Renal pelvis (tissue), 4 donors: ENCODE data around the gene RAD51B. TPM values are rescaled to one million over a fixed set of nuclear protein-coding genes. Genes with fewer than 3 reads are reported as not detected.
"Not testable (repeated sequence)": the region's sequence is repeated elsewhere in the genome, so short reads cannot be mapped to it uniquely, and the experiment has no call there.

Source experiments
- DNase-seq: peaks from one replicate; pipeline ENCODE4 v3.0.0-alpha.2; 2013
- polyA plus RNA-seq, 3 donors: library from polyadenylated mRNA; unstranded; fragments of 120-200 nt; gene quantifications; one replicate each; pipeline ENCODE4 v1.2.1, GENCODE V29; 2013; ENCODE audit not compliant: insufficient read length in 3 of 3

The RAD51B gene
- polyA plus RNA-seq, 3 donors: 9.8 to 11.0 (median 9.8) TPM

DNA sequence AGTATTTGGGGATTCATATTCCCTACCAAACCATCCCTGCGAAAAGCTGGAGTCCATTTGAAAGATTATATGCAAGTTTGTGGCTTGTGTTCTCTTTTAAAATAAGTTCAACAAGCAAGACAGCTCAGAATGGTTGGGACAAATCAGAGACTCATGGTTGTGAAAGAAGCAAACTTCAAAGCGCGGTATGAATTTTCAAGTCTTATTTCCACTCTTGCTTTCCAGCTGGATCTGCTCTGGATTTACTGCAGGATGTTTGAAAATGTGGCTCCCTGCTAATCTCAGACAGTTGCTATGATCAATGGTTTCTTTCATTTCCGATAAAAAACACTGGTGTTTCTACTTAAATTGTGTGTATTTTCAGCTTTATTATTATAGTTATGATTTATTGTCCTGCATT lies 477.5 kb downstream of the RAD51B start:
- peak; percentile 80 for DNase-seq

DNA sequence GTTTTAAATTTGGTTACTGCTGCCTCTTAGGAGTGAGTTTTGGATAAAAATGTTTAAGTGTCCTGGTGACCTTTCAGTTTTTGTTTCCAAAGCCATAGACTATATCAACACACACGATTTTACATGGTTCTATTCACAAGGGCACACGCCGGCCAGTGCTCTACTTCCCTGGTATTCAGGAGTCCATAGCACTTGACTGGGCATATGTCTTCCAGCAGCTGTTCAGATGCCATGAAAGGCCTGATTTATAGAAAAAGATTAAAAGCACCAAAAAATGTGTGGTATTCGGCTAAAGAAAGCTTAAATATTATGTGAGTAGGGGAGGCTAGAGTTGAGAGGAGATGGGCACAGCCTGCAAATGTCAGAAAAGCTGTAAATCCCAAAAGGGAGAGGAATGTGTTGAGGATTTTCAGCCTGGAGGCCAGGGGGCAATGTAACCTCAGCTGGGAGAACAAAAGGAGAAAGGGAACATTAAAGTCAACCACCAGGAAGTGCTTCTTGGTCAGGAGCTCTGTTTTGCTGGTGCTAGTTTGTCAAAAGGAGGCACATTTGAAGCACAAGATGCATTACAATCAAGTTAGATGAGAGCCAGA lies 478.4 kb downstream of the RAD51B start:
- DNase-seq: peak; percentile 57

DNA sequence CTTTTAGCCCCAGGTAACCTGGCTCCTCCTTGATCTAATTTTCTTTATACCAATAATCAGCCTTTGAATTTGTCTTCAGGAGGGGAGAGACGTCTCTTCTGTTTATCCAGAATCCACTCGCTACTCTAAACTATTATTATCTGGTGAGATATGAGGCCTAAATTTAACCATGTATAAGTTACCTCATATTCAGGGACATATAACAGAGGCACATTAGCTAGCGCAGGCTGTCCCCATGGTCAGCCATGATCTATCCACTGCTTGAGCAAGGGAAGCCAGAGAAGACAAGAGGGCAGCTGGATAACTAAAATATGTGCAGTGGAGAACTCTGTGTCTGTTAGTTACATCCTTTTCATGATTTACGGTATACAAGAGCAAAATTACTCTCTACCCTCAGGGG lies 481.0 kb downstream of the RAD51B start:
- DNase-seq: no peak

- no peak for DNase-seq
These were observed 481.6 kb downstream of the RAD51B start for GRCh38 chr14:68301219-68301618.

GRCh38 chr14:68302938-68303337 lies 483.4 kb downstream of the RAD51B start:
- not testable (repeated sequence) for DNase-seq

DNA sequence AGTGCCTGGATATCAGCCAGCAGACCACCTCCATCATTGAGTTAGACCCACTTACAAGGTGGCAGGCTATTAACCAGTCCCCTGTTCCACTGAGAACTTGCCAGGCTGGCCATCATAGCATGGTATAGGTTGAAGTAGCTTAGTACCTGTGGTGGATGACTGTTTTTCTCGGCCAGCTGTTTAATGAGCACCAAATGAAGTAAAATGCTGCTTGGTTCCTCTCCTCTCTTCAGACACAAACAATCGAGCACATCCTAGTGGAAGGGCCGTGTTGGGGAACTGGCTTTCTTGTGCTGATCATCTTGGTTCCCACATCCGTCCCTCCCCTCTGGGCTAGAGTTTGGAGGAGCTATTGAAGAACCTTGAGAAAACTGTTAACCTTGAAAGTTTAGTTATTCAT lies 486.2 kb downstream of the RAD51B start:
- no peak for DNase-seq

GRCh38 chr14:68306265-68306933 lies 486.8 kb downstream of the RAD51B start:
- no peak for DNase-seq

DNA sequence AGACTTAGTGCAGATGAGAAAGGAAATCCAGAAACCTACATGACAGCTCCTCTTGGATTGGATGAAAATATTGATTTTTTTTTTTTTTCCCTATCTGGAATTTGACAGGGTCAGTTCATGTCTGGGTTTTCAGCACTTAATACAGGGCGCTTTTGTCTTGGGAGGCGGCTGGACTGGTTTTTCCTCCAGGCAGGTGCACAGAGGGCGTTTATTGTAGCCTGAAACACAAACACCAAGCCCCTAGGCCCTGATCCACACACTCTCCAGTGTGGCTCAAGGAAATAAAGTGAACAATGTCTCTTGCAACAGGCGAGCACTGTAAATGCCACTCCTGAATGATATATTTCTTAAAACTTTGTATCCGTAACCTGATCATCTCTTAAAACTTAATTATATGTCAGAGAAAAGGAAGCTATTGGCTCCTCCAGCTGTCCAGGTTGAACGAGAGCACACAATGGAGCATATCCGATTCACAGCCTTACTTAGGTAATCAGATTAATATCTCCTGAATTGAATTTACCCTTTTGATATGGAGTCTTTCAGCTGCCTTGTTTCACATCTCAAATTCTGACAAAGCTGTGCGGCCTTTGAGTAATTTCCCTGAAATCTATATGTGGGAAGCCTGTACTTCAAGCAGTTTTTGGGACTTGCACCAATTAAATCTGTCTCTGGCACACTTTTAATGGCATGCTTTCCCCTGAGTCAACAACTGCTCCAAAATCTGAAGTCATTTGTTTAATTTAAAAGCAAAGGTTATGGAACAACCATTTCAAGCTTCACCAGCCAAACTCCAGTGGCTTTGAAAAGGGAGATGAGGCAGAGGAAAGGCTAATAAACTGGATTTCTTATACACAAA lies 487.6 kb downstream of the RAD51B start:
- no peak for DNase-seq

GRCh38 chr14:68307790-68308168 lies 488.2 kb downstream of the RAD51B start:
- DNase-seq: no peak

DNA sequence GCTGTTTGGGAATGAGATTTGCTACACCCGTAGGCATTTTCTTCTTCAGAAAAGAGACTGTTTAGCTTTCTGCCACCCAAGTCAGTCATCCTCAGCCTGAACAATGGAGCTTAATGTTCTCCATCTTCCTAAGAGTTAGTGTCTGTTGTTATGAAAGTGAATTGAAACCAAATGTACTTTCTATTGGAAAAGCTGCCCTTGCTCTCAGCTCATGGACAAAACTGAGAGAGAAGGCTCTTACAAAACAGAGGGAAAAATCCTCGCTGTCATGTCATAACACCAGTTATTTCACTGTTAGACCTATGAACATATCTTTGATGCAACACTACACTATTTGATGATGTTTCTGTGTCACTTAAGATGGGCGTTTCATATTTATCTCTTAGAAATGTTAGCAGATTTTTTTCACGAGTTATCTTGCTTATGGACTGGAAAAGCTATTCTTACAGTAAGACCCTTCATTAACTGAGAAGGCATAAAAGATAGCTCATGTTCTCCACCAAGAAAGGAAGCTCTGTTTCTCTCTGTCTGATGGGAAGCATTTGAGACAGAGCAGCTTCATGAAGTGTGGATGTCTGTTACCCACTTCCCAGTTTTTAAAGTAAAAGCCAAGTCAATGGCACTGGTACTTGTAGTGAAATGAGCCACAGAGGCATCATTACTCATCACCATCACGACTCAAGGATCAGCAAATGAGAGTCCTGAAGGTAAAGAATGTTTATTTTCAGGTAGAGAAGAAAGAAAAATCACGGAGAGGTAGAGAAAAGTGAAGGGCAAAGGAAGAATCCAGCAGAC lies 489.3 kb downstream of the RAD51B start:
- DNase-seq: no peak

DNA sequence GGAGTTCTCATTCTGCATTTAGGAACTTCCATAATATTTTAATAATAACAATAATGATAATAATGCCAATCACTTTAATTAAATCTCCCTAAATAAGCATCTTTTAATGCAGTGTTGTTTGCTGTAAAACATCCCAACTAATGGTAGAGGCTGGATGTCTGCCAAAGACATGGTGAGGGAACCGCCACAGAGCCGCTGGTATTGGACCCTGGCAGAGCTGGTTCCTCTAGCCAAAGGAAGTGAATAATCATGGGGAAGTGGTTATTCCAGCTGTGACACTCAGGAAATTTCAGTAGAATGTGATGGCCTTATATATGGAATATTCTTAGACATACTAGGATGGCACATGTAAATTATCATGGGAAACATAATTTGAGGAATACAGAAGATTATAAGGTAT lies 490.0 kb downstream of the RAD51B start:
- no peak for DNase-seq

DNA sequence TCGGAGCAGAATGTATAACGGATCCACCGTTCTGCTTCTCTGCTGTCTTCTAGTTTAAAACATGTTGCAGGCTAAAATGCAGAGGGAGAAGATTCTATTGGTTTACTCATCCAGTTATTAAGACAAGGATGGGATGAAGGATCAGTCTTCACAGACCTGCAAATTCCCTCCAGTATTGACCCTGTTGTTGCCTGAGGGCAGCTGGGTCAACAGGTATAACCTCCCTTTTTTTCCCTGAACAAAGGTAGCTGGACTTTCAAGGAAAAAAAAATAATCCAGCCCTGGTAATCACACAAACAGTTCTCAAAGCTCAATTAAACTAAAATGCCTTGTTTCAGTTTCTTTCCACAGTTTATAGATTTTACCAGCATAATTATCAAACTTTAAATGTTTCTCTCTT lies 492.7 kb downstream of the RAD51B start:
- no peak for DNase-seq

DNA sequence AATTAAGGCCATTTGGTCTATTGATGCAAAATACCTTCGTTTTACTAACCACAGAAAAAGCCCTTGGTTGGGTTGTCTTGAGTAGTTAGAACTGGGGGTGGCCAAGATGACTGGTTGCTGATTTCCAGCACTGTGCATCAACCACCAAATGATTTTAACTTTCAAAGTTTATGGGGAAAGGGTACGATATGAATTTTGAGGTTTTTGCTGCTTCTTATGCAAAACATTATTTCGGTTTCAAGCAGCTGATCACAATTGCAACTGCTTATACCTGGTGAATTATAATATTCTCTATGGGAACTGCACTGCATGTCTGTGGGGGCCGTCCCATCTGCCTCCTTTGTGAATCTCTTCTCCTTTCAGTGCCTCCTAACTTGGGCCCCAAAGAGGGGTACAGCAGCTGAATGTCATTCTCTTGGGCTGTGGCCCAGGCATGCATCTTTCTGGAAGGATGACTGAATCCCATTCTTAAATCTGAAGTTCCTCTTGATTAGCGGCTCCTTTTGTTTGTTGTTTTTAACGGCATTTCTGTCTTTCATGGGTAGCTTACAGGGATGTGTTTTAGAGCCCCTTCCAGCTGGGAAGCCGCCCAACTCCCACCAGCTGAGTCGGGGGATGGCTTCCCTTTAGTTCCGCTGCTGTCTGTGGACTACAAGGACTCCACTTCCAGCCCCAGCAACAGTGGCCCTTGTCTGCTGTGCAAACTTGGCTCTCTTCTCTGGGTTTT lies 493.5 kb downstream of the RAD51B start:
- DNase-seq: no peak

DNA sequence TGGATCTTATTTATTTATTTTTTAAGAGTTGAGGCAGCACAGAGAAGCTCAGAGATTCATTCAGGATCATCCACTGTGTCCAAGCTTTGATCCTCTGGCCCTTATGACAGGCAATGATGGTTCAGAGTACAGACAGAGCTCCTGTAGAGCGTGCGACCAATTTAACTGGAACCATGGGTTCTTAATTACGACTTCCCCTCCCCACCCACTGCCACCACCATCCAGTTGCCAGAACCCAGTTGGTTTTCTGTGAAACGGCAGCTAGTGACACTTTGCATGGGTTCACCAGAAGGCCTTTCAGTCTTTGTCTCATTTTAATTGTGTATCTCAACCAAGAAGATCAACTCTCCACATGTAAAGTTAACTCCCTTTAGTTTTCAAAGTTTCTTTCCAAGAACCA lies 495.1 kb downstream of the RAD51B start:
- no peak for DNase-seq

DNA sequence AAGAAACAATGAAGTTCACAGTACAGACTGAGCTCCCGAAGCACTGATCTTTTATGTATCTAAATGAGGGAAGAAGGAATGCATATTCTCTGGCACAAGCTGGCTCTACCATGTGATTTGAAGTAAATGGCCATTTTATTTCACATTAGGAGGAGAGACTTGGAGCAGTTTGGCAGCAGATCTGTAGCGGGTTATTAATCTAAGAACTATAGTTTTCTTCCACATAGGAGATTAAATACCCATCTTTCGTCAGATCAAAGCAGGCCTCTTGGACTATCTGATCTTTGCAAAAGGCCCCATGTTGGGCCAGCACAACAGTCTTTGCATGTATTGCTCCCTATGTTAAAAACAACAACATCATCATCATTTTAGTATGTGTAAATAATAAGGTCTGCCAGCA lies 495.5 kb downstream of the RAD51B start:
- DNase-seq: no peak

- DNase-seq: no peak
These were observed 496.7 kb downstream of the RAD51B start for GRCh38 chr14:68316078-68316868.

GRCh38 chr14:68317239-68317638 lies 497.7 kb downstream of the RAD51B start:
- DNase-seq: no peak

GRCh38 chr14:68318828-68319227 lies 499.2 kb downstream of the RAD51B start:
- DNase-seq: peak; percentile 39

- DNase-seq: no peak
These were observed 500.9 kb downstream of the RAD51B start for GRCh38 chr14:68320495-68320894.

GRCh38 chr14:68322940-68323620 lies 503.5 kb downstream of the RAD51B start:
- no peak for DNase-seq
